ENCODE measurements around the gene USP25. TPM values are rescaled to one million over a fixed set of nuclear protein-coding genes. Genes with fewer than 3 reads are reported as not detected.

USP25 gene
- total and polyA plus RNA-seq, 9 of the 15 experiments (the other 6 are each of a cell fraction or from before 2014, with no cell fraction given): 7.8 to 44.9 (median 31.4) TPM

GRCh38 chr21:15895142-15896106, 165.6 kb downstream of the USP25 start:
- Histone ChIP-seq H3K27me3 (ENCODE audit: control insufficient read depth in 2 of 2, insufficient read depth in 2 of 2, low read length in 2 of 2) (no peaks in the 10 kb centered on the region), H3K36me3 (ENCODE audit: control insufficient read depth, insufficient read depth, low read length) (no peaks in the 10 kb centered on the region), H3K9me3 (replicated peaks; ENCODE audit: control insufficient read depth, insufficient read depth, low read depth, low read length) (no peaks in the 10 kb centered on the region), H3K27ac (ENCODE audit: extremely low read depth, low read depth, low read length) (no peak overlapping the region), H3K9ac (ENCODE audit: insufficient read depth in 1 of 2, low read depth in 2 of 2, low read length in 2 of 2) (no peak overlapping the region), H2AFZ (ENCODE audit: low read depth, low read length) (no peak overlapping the region), H3K9me1 (ENCODE audit: control insufficient read depth, insufficient read depth, low read length) (no peaks in the 10 kb centered on the region), H3K79me2 (ENCODE audit: control insufficient read depth, insufficient read depth, low read length) (no peaks in the 10 kb centered on the region), H3K4me3 (no peak overlapping the region), H3K4me1 (replicated peaks in 1 of 2; ENCODE audit: control insufficient read depth in 2 of 2, insufficient read depth in 2 of 2, low read length in 2 of 2) (no peaks in the 10 kb centered on the region), H4K20me1 (replicated peaks; ENCODE audit: control insufficient read depth, insufficient read depth, low read length) (no peaks in the 10 kb centered on the region), H3K4me2 (ENCODE audit: insufficient read depth, low read length) (no peak overlapping the region)
- FAIRE-seq (no peak), ATAC-seq (no peak), DNase-seq (ENCODE audit: extremely low read depth in 1 of 4, low spot score in 3 of 4) (no peak)
- BruUV-seq (replicated peaks): no TSS peak
- ChIA-PET POLR2A (interaction anchor here (0.6 kb wide), 1 partner anchor 78 kb away, joined by 3 read pairs; no protein-coding TSS in a partner anchor), CTCF (ENCODE audit: low intra/inter-chr PET ratio) (no interaction called here)
- 13% methylated on average over 5 of the region's 5 CpGs for WGBS (ENCODE audit: insufficient coverage, low coverage, missing lambda C conversion rate)
- intact Hi-C loops (cut with micrococcal nuclease) (no loop called here), in situ Hi-C loops (cut with MboI) (no loop called here)
- TF ChIP-seq MAX (CRISPR knock-in tag; IDR thresholded peaks at IDR 0.05) (no peak), ZNF184 (CRISPR knock-in tag; IDR thresholded peaks at IDR 0.05) (no peak), MTA2 (IDR thresholded peaks at IDR 0.05; ENCODE audit: low read depth) (no peak), GABPB2 (CRISPR knock-in tag; conservative IDR thresholded peaks at IDR 0.05) (no peak), BCL6 (CRISPR knock-in tag; IDR thresholded peaks at IDR 0.05) (no peak), HDGF (IDR thresholded peaks at IDR 0.05) (no peak), RERE (CRISPR knock-in tag; IDR thresholded peaks at IDR 0.05; ENCODE audit: borderline replicate concordance) (no peak), ZNF764 (CRISPR knock-in tag; IDR thresholded peaks at IDR 0.05; ENCODE audit: low read depth) (no peak), CBX3 (IDR thresholded peaks at IDR 0.05; ENCODE audit: borderline replicate concordance in 1 of 2, low read length in 2 of 2) (no peak), SMAD4 (CRISPR knock-in tag; conservative IDR thresholded peaks at IDR 0.05) (no peak), ZFP36 (IDR thresholded peaks at IDR 0.05; ENCODE audit: low read depth, low read length, partially characterized antibody) (no peak), CC2D1A (IDR thresholded peaks at IDR 0.05) (no peak), NONO (IDR thresholded peaks at IDR 0.05; ENCODE audit: low read depth in 2 of 2, low read length in 1 of 2) (no peak), UBTF (IDR thresholded peaks at IDR 0.05; ENCODE audit: borderline replicate concordance in 1 of 2, low read depth in 2 of 2, low read length in 2 of 2) (no peak)
